HuH-7.5 (cell line): ENCODE data around the gene C1QTNF9.
"Not testable (repeated sequence)": the region's sequence is repeated elsewhere in the genome, so short reads cannot be mapped to it uniquely, and the experiment has no call there.

ENCODE experiments used
- DNase-seq: peaks from one replicate; pipeline ENCODE4 v3.0.0; 2011; ENCODE audit warnings: low spot score

Gene C1QTNF9

DNA sequence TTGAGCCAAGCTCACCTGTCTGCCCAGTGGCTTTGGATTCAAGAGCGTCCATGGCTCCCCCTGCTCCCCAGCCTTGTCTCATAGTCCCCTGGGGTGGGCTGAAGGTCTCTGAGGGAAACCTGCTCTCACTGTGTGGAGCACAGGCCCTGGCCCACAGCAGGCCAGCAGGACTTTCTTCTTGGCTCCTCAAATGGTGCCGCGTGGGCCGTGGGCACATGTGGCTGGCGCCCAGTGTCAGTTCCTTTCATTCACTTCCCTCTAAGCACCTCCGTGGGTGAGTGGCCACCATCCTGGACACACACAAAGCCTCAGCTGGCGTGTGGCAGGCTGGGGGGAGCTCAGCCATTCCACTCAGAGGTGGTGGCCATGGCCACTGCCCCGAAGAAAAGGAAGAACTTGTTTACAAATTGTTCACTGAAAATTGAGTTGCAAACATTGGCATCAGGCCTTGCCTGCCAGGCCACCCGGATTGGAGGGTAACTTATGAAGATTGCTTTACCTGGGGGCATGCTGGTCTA, 53.1 kb downstream of the C1QTNF9 start:
- DNase-seq = no peak

GRCh38 chr13:24365191-24365590, 55.8 kb downstream of the C1QTNF9 start:
- DNase-seq = no peak

GRCh38 chr13:24366315-24366714, 56.9 kb downstream of the C1QTNF9 start:
- not testable (repeated sequence) for DNase-seq

DNA sequence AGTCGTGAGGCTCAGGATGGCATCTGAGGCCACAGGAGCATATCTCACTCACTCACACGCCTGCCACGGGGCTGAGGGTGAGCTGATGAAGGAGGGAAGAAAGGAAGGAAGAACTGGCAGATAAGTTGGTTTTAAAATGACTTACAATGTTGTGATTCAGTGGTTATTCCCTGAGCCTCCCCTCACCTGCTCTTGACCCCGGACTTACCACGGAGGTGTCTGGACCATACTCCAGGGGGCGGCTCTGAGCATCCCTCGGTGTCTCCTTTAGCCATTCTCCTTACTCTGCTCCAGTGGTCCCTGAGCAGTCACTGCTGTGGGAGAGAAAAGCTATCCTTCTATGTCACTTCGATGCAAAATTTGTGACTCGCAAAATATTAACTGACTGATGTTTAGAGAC, 61.9 kb downstream of the C1QTNF9 start:
- not testable (repeated sequence) for DNase-seq
